BLaER1 (cell line): ENCODE results near the gene CMSS1.

ENCODE experiments used
- H3K27ac ChIP-seq: shearing (Covaris generic); formaldehyde crosslinking; 2 replicates; pipeline ENCODE4 v1.8.1; 2022
- H3K27me3 ChIP-seq: shearing (Covaris generic); formaldehyde crosslinking; 2 replicates; pipeline ENCODE4 v1.8.1; 2022
- H3K36me3 ChIP-seq: shearing (Covaris generic); formaldehyde crosslinking; 2 replicates; pipeline ENCODE4 v1.8.1; 2022
- H3K4me1 ChIP-seq: shearing (Covaris generic); formaldehyde crosslinking; 2 replicates; pipeline ENCODE4 v1.8.1; 2022
- H3K4me2 ChIP-seq: shearing (Covaris generic); formaldehyde crosslinking; 2 replicates; pipeline ENCODE4 v1.8.1; 2022
- H3K4me3 ChIP-seq: shearing (Covaris generic); formaldehyde crosslinking; 2 replicates; pipeline ENCODE4 v1.8.1; 2022
- H3K9ac ChIP-seq: shearing (Covaris generic); formaldehyde crosslinking; 2 replicates; pipeline ENCODE4 v1.8.1; 2022
- H3K9me3 ChIP-seq: shearing (Covaris generic); formaldehyde crosslinking; 2 replicates; pipeline ENCODE4 v1.8.1; 2022
- H4K20me1 ChIP-seq: shearing (Covaris generic); formaldehyde crosslinking; 2 replicates; pipeline ENCODE4 v1.8.1; 2022
- Cebpa-rat ChIP-seq: shearing (Covaris generic); IDR thresholded peaks from 2 replicates; pipeline ENCODE4 v1.8.1; 2022

The CMSS1 gene

GRCh38 chr3:100006570-100007271, 189.1 kb downstream of the CMSS1 start:
- no peak overlapping the region for H3K4me3 ChIP-seq
- H3K27ac ChIP-seq = no peak overlapping the region

GRCh38 chr3:100007313-100007712, 189.7 kb downstream of the CMSS1 start:
- Histone ChIP-seq H3K4me2 (no peak overlapping the region), H3K4me3 (no peak overlapping the region), H3K27me3 (no peaks in the 10 kb centered on the region), H3K9me3 (no peaks in the 10 kb centered on the region), H3K9ac (no peak overlapping the region), H3K27ac (no peak overlapping the region), H3K4me1 (0 out of 2 replicates have a peak, but pooled peaks cover 6% of the 10 kb centered on the region), H3K36me3 (0 out of 2 replicates have a peak, but pooled peaks cover 10% of the 10 kb centered on the region), H4K20me1 (peaks cover 15% of the 10 kb centered on the region; the same call in 1 of the 2 replicates)
- no peak for TF ChIP-seq Cebpa-rat

More at GRCh38 chr3:100006570-100007271, 189.1 kb downstream of the CMSS1 start:
- H3K36me3 ChIP-seq = 0 out of 2 replicates have a peak, but pooled peaks cover 10% of the 10 kb centered on the region
- no peak overlapping the region for H3K9ac ChIP-seq
- no peaks in the 10 kb centered on the region for H3K27me3 ChIP-seq
- H3K4me1 ChIP-seq = 0 out of 2 replicates have a peak, but pooled peaks cover 6% of the 10 kb centered on the region
- peaks cover 16% of the 10 kb centered on the region; the same call in 1 of the 2 replicates for H4K20me1 ChIP-seq
- no peak overlapping the region for H3K4me2 ChIP-seq
- no peak for TF ChIP-seq Cebpa-rat
- no peaks in the 10 kb centered on the region for H3K9me3 ChIP-seq

DNA sequence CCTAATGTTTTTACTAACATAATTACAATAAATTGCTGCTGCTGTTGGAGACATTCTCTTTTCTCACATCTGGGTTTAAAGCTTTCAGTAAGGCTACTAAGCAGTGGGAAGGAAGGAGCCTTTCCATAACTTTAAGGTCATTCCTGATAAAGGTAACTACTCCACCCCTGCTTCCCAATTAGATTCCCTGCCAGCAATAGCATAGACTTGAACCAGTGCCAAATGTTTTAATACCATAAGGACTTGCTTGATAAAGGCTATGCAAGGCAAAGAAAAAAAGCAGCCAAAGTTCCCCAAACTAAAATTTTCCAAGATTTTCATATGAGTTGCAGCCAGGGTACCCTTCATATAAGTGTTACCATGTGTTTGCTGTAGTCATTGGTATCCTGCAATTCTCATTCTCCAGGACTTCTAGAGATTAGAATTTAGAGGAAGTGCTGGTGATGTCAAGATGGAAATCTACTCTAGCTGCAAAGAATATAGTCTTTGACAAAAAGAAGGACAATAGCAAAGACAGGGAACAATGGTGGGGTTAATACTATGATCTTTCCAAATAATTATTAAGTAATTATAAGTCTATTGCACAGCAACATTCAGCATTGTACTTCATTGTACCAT, 190.5 kb downstream of the CMSS1 start:
- Histone ChIP-seq H3K36me3 (0 out of 2 replicates have a peak, but pooled peaks cover 10% of the 10 kb centered on the region), H3K4me2 (no peak overlapping the region), H3K4me3 (no peak overlapping the region), H3K4me1 (0 out of 2 replicates have a peak, but pooled peaks cover 6% of the 10 kb centered on the region), H3K27ac (no peak overlapping the region), H3K9ac (no peak overlapping the region), H3K27me3 (no peaks in the 10 kb centered on the region), H4K20me1 (peaks cover 6% of the 10 kb centered on the region; the same call in 1 of the 2 replicates), H3K9me3 (no peaks in the 10 kb centered on the region)
- no peak for TF ChIP-seq Cebpa-rat

GRCh38 chr3:100009276-100010086, 191.8 kb downstream of the CMSS1 start:
- Histone ChIP-seq H3K9ac (no peak overlapping the region), H3K4me1 (0 out of 2 replicates have a peak, but pooled peaks cover 6% of the 10 kb centered on the region), H3K9me3 (0 out of 2 replicates have a peak, but pooled peaks cover under 1% of the 10 kb centered on the region), H3K4me2 (no peak overlapping the region), H3K27me3 (no peaks in the 10 kb centered on the region), H3K4me3 (no peak overlapping the region), H3K36me3 (0 out of 2 replicates have a peak, but pooled peaks cover 10% of the 10 kb centered on the region), H3K27ac (no peak overlapping the region), H4K20me1 (0 out of 2 replicates have a peak, but pooled peaks cover 5% of the 10 kb centered on the region)
- TF ChIP-seq Cebpa-rat = no peak

DNA sequence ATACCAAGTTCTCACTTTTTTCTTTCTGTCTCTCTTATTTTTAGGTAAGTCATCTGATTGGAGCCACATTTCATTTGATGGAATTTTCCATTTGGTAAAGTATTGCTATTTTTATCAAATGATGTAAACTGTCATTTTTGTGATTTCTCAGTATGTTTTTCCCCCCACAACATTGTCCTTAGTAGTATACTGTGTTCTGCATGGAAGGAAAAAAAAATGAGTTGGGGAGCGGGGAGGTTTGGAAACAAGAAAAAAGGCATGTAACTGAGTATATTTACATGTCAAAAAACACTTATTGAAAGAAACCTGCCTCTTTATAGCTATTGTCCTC, 192.4 kb downstream of the CMSS1 start:
- H3K27me3 ChIP-seq = no peaks in the 10 kb centered on the region
- H3K9ac ChIP-seq = no peak overlapping the region
- H3K27ac ChIP-seq = no peak overlapping the region
- TF ChIP-seq Cebpa-rat = no peak
- 0 out of 2 replicates have a peak, but pooled peaks cover 5% of the 10 kb centered on the region for H4K20me1 ChIP-seq
- no peak overlapping the region for H3K4me2 ChIP-seq
- no peak overlapping the region for H3K4me3 ChIP-seq
- H3K4me1 ChIP-seq = 0 out of 2 replicates have a peak, but pooled peaks cover 6% of the 10 kb centered on the region
- H3K36me3 ChIP-seq = 0 out of 2 replicates have a peak, but pooled peaks cover 10% of the 10 kb centered on the region
- H3K9me3 ChIP-seq = peaks cover 6% of the 10 kb centered on the region

DNA sequence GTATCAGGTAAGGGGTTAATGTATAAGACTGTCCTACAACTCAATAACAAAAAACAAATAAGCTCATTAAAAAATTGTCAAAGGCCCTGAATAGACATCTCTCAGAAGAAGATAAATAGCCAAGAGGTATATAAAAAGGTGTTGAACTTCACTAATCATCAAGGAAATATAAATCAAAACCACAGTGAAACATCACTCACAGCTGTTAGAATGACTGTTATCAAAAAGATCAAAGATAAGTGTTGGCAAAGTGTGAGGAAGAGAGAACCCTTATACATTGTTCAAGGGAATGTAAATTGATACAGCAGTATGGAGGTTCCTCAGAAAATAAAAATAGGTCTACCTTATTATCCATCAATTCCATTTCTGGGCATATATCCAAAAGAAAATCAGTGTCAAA, 201.1 kb downstream of the CMSS1 start:
- Histone ChIP-seq H4K20me1 (no peaks in the 10 kb centered on the region), H3K36me3 (0 out of 2 replicates have a peak, but pooled peaks cover 6% of the 10 kb centered on the region), H3K27ac (no peak overlapping the region), H3K4me2 (no peak overlapping the region), H3K9me3 (peaks cover 10% of the 10 kb centered on the region), H3K9ac (no peak overlapping the region), H3K4me1 (peaks cover 7% of the 10 kb centered on the region; the same call in 1 of the 2 replicates), H3K27me3 (no peaks in the 10 kb centered on the region), H3K4me3 (no peak overlapping the region)
- no peak for TF ChIP-seq Cebpa-rat

GRCh38 chr3:100019719-100020118, 202.1 kb downstream of the CMSS1 start:
- peaks cover 7% of the 10 kb centered on the region; the same call in 1 of the 2 replicates for H3K4me1 ChIP-seq
- peaks cover 7% of the 10 kb centered on the region for H3K9me3 ChIP-seq
- H3K27ac ChIP-seq = no peak overlapping the region
- no peaks in the 10 kb centered on the region for H4K20me1 ChIP-seq
- H3K36me3 ChIP-seq = 0 out of 2 replicates have a peak, but pooled peaks cover 6% of the 10 kb centered on the region
- H3K9ac ChIP-seq = no peak overlapping the region
- H3K27me3 ChIP-seq = no peaks in the 10 kb centered on the region
- no peak overlapping the region for H3K4me2 ChIP-seq
- no peak overlapping the region for H3K4me3 ChIP-seq
- TF ChIP-seq Cebpa-rat = no peak

DNA sequence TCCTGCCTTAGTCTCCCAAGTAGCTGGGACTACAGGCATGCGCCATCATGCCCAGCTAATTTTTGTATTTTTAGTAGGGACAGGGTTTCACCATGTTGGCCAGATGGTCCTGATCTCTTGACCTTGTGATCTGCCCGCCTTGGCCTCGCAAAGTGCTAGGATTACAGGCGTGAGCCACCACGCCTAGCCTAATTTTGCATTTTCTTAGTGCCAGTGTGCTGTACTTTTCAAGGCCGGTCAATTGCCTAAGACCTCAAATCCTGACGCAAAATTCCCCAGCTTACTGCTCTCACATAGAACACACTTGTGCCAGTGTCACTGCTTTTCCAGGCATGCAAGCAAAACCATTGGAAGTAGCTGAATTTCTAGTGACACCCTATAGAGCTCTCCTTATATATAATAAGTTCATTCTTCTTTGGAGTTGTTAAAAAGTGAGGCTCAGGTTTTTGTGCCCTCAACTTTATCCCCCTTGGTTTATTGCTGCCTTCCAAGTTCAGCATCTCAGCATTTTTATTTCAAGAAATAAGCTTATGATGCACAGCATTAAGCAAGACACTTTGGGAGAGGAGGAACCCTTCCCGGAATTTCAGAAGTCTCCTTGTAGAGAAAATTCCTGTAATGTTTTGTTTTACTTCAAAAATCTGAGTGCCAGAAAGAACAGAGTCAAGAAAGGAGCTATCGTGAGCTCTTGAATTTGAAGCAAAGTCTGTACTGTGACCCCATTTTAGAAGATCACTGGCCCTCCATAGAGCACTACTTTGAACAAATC, 203.4 kb downstream of the CMSS1 start:
- H4K20me1 ChIP-seq = no peaks in the 10 kb centered on the region
- H3K36me3 ChIP-seq = 0 out of 2 replicates have a peak, but pooled peaks cover 6% of the 10 kb centered on the region
- no peak overlapping the region for H3K4me3 ChIP-seq
- H3K4me1 ChIP-seq = peaks cover 7% of the 10 kb centered on the region; the same call in 1 of the 2 replicates
- TF ChIP-seq Cebpa-rat = no peak
- no peak overlapping the region for H3K27ac ChIP-seq
- H3K9ac ChIP-seq = no peak overlapping the region
- H3K27me3 ChIP-seq = no peaks in the 10 kb centered on the region
- H3K9me3 ChIP-seq = no peaks in the 10 kb centered on the region
- H3K4me2 ChIP-seq = no peak overlapping the region

- Histone ChIP-seq H3K27ac (no peak overlapping the region), H3K4me3 (no peak overlapping the region), H3K36me3 (0 out of 2 replicates have a peak, but pooled peaks cover 5% of the 10 kb centered on the region), H4K20me1 (no peaks in the 10 kb centered on the region), H3K4me1 (peaks cover 21% of the 10 kb centered on the region), H3K27me3 (no peaks in the 10 kb centered on the region), H3K9me3 (no peaks in the 10 kb centered on the region), H3K9ac (no peak overlapping the region), H3K4me2 (peak overlapping the region; percentile 8; the same call in 1 of the 2 replicates)
- TF ChIP-seq Cebpa-rat = no peak
These were observed 204.8 kb downstream of the CMSS1 start for GRCh38 chr3:100022506-100022905.
